Neural progenitor cell (in vitro differentiated cells): Measurements from ENCODE around the gene RBCK1. TPM values are rescaled to one million over a fixed set of nuclear protein-coding genes. Genes with fewer than 3 reads are reported as not detected.

Experiments used
- DNase-seq: peaks from one replicate; pipeline ENCODE4 v3.0.0-alpha.2; 2016; ENCODE audit warnings: low spot score
- H2AFZ ChIP-seq: fragments of 200-600 bp; sonication (generic); replicated peaks from 2 replicates; pipeline ENCODE4 v1.6.1; 2016; ENCODE audit warnings: antibody characterized with exemption
- H3F3A ChIP-seq: fragments of 200-600 bp; sonication (generic); 2 replicates; pipeline ENCODE4 v1.6.1; 2016; ENCODE audit warnings: antibody characterized with exemption, low read depth
- H3K27ac ChIP-seq: fragments of 200-600 bp; sonication (generic); 2 replicates; pipeline ENCODE4 v1.5.1; 2016; ENCODE audit warnings: mild to moderate bottlenecking
- H3K27me3 ChIP-seq: fragments of 200-600 bp; sonication (generic); 2 replicates; pipeline ENCODE4 v1.6.1; 2016; ENCODE audit warnings: mild to moderate bottlenecking, moderate library complexity
- H3K36me3 ChIP-seq: fragments of 200-600 bp; sonication (generic); 2 replicates; pipeline ENCODE4 v1.5.1; 2016
- H3K4me1 ChIP-seq: fragments of 200-600 bp; sonication (generic); 2 replicates; pipeline ENCODE4 v1.6.1; 2016; ENCODE audit warnings: mixed run types
- H3K4me2 ChIP-seq: fragments of 200-600 bp; sonication (generic); 2 replicates; pipeline ENCODE4 v1.6.1; 2016
- H3K4me3 ChIP-seq: fragments of 200-600 bp; sonication (generic); 2 replicates; pipeline ENCODE4 v1.5.1; 2016
- H3K79me2 ChIP-seq: fragments of 200-600 bp; sonication (generic); 2 replicates; pipeline ENCODE4 v1.6.1; 2016; ENCODE audit warnings: low read depth
- H3K9ac ChIP-seq: fragments of 200-600 bp; sonication (generic); 2 replicates; pipeline ENCODE4 v1.6.1; 2016
- H3K9me3 ChIP-seq: fragments of 200-600 bp; sonication (generic); 2 replicates; pipeline ENCODE4 v1.5.1; 2016; ENCODE audit warnings: low read depth
- H4K20me1 ChIP-seq: fragments of 200-600 bp; sonication (generic); 2 replicates; pipeline ENCODE4 v1.6.1; 2016; ENCODE audit warnings: low read depth
- H3K27ac Mint-ChIP-seq: 3 replicates; pipeline ENCODE4 v1.8.0; 2021; ENCODE audit warnings: mixed read lengths
- H3K27me3 Mint-ChIP-seq: 2 replicates; pipeline ENCODE4 v1.8.0; 2022; ENCODE audit warnings: low read depth, mild to moderate bottlenecking, inconsistent platforms, moderate library complexity, mixed read lengths; ENCODE audit not compliant: insufficient read depth
- H3K36me3 Mint-ChIP-seq: 3 replicates; pipeline ENCODE4 v1.8.0; 2021; ENCODE audit warnings: mixed read lengths
- H3K4me1 Mint-ChIP-seq: 3 replicates; pipeline ENCODE4 v1.8.0; 2021; ENCODE audit warnings: mixed read lengths
- H3K4me3 Mint-ChIP-seq: 3 replicates; pipeline ENCODE4 v1.8.0; 2021; ENCODE audit warnings: mild to moderate bottlenecking, moderate library complexity, mixed read lengths
- H3K9me3 Mint-ChIP-seq: 3 replicates; pipeline ENCODE4 v1.8.0; 2020; ENCODE audit warnings: mixed read lengths
- CTCF ChIP-seq: fragments of 200-600 bp; sonication (generic); IDR thresholded peaks from 2 replicates; pipeline ENCODE4 v1.5.1; 2017; ENCODE audit warnings: antibody characterized with exemption, mild to moderate bottlenecking
- EZH2 ChIP-seq: fragments of 200-600 bp; sonication (generic); IDR thresholded peaks from 2 replicates; pipeline ENCODE4 v1.6.1; 2017; ENCODE audit warnings: antibody characterized with exemption, mild to moderate bottlenecking, moderate library complexity
- EZH2phosphoT487 ChIP-seq: fragments of 200-600 bp; sonication (generic); IDR thresholded peaks from 2 replicates; pipeline ENCODE4 v1.6.1; 2017; ENCODE audit warnings: antibody characterized with exemption
- total RNA-seq: library from RNA; depleted of rRNA; stranded (reverse); fragments of >200 nt; gene quantifications from 2 replicates; pipeline ENCODE4 v1.2.3, GENCODE V29; 2015; ENCODE audit warnings: low replicate concordance

RBCK1 gene
- total RNA-seq, 1 donor from 2014 or later = 24.3 TPM

- no peaks in the 10 kb centered on the region for H3K4me1 ChIP-seq
- Mint-ChIP-seq H3K9me3 (no peaks in the 10 kb centered on the region), H3K36me3 (peaks cover 13% of the 10 kb centered on the region), H3K27me3 (peaks cover 3% of the 10 kb centered on the region), H3K27ac (no peak overlapping the region), H3K4me1 (peaks cover 5% of the 10 kb centered on the region), H3K4me3 (no peak overlapping the region)
- H3F3A ChIP-seq = peaks cover under 1% of the 10 kb centered on the region
- TF ChIP-seq CTCF = no peak
- TF ChIP-seq EZH2phosphoT487 = no peak
- TF ChIP-seq EZH2 = no peak
- no peak overlapping the region for H3K27ac ChIP-seq
- no peaks in the 10 kb centered on the region for H3K27me3 ChIP-seq
- H2AFZ ChIP-seq = no peak overlapping the region
- H3K79me2 ChIP-seq = no peaks in the 10 kb centered on the region
- H3K4me3 ChIP-seq = no peak overlapping the region
- no peaks in the 10 kb centered on the region for H3K36me3 ChIP-seq
- no peak overlapping the region for H3K9ac ChIP-seq
- H3K4me2 ChIP-seq = no peak overlapping the region
- no peaks in the 10 kb centered on the region for H3K9me3 ChIP-seq
- peaks cover 5% of the 10 kb centered on the region for H4K20me1 ChIP-seq
- DNase-seq = no peak
These were observed 18.5 kb downstream of the RBCK1 start for GRCh38 chr20:426566-426965.

GRCh38 chr20:427401-427800 is 19.3 kb downstream of the RBCK1 start:
- H2AFZ ChIP-seq = no peak overlapping the region
- no peaks in the 10 kb centered on the region for H3K79me2 ChIP-seq
- peaks cover 2% of the 10 kb centered on the region for H3K27me3 Mint-ChIP-seq
- H3K9me3 ChIP-seq = no peaks in the 10 kb centered on the region
- no peak overlapping the region for H3K27ac Mint-ChIP-seq
- no peak overlapping the region for H3K27ac ChIP-seq
- peaks cover 6% of the 10 kb centered on the region for H3K36me3 Mint-ChIP-seq
- no peak overlapping the region for H3K4me3 Mint-ChIP-seq
- H3K36me3 ChIP-seq = no peaks in the 10 kb centered on the region
- no peak overlapping the region for H3K4me2 ChIP-seq
- H4K20me1 ChIP-seq = peaks cover 5% of the 10 kb centered on the region
- TF ChIP-seq EZH2 = no peak
- TF ChIP-seq EZH2phosphoT487 = no peak
- TF ChIP-seq CTCF = no peak
- H3K27me3 ChIP-seq = no peaks in the 10 kb centered on the region
- no peak for DNase-seq
- H3K9me3 Mint-ChIP-seq = no peaks in the 10 kb centered on the region
- H3K4me1 Mint-ChIP-seq = peaks cover 6% of the 10 kb centered on the region
- no peaks in the 10 kb centered on the region for H3K4me1 ChIP-seq
- no peak overlapping the region for H3K4me3 ChIP-seq
- H3F3A ChIP-seq = peaks cover 3% of the 10 kb centered on the region
- H3K9ac ChIP-seq = no peak overlapping the region

- no peak for DNase-seq
- H3K9ac ChIP-seq = no peak overlapping the region
- Mint-ChIP-seq H3K27ac (no peak overlapping the region), H3K27me3 (peaks cover 2% of the 10 kb centered on the region), H3K4me3 (no peak overlapping the region), H3K9me3 (no peaks in the 10 kb centered on the region), H3K4me1 (peaks cover 6% of the 10 kb centered on the region), H3K36me3 (peaks cover 6% of the 10 kb centered on the region)
- no peak overlapping the region for H2AFZ ChIP-seq
- H3K27me3 ChIP-seq = no peaks in the 10 kb centered on the region
- no peak overlapping the region for H3K4me3 ChIP-seq
- TF ChIP-seq EZH2phosphoT487 (no peak), CTCF (no peak), EZH2 (no peak)
- H3K9me3 ChIP-seq = no peaks in the 10 kb centered on the region
- H3K79me2 ChIP-seq = no peaks in the 10 kb centered on the region
- H3K36me3 ChIP-seq = no peaks in the 10 kb centered on the region
- no peak overlapping the region for H3K27ac ChIP-seq
- no peak overlapping the region for H3K4me2 ChIP-seq
- H3K4me1 ChIP-seq = no peaks in the 10 kb centered on the region
- H3F3A ChIP-seq = peaks cover 3% of the 10 kb centered on the region
- H4K20me1 ChIP-seq = peaks cover 5% of the 10 kb centered on the region
These were observed 20.0 kb downstream of the RBCK1 start for GRCh38 chr20:427849-428657.
